Stimulated activated CD4-positive, alpha-beta T cell treated with anti-CD3 and anti-CD28 coated beads, Interleukin-4, amount 100 ng/mL, for 48 hours (primary cell): Measurements from ENCODE around the gene CTTNBP2.

Source experiments
- DNase-seq, 2 donors: peaks; one replicate each; pipeline ENCODE4 v3.0.0-alpha.2; 2020; ENCODE audit warnings: low read depth in 2 of 2

The CTTNBP2 gene

GRCh38 chr7:117690147-117690546 lies 183.1 kb downstream of the CTTNBP2 start:
- DNase-seq: no peak

GRCh38 chr7:117689406-117689805 lies 183.8 kb downstream of the CTTNBP2 start:
- DNase-seq: no peak

- DNase-seq: no peak
Measured at GRCh38 chr7:117688126-117688525, 185.1 kb downstream of the CTTNBP2 start.

- DNase-seq: no peak
Measured at GRCh38 chr7:117686311-117686935, 186.8 kb downstream of the CTTNBP2 start.

- DNase-seq: no peak
Measured at GRCh38 chr7:117685795-117686194, 187.4 kb downstream of the CTTNBP2 start.

GRCh38 chr7:117683430-117684175 lies 189.6 kb downstream of the CTTNBP2 start:
- no peak for DNase-seq

- DNase-seq: no peak
Measured at GRCh38 chr7:117682681-117683385, 190.4 kb downstream of the CTTNBP2 start.

GRCh38 chr7:117679120-117679519 lies 194.1 kb downstream of the CTTNBP2 start:
- DNase-seq: no peak

- no peak for DNase-seq
Measured at GRCh38 chr7:117675497-117676435, 197.5 kb downstream of the CTTNBP2 start.

- DNase-seq: no peak
Measured at GRCh38 chr7:117674617-117675016, 198.6 kb downstream of the CTTNBP2 start.

- DNase-seq: no peak
Measured at GRCh38 chr7:117673839-117674238, 199.4 kb downstream of the CTTNBP2 start.

GRCh38 chr7:117673367-117673766 lies 199.9 kb downstream of the CTTNBP2 start:
- DNase-seq: no peak

- no peak for DNase-seq
Measured at GRCh38 chr7:117672453-117672852, 200.8 kb downstream of the CTTNBP2 start.

GRCh38 chr7:117669818-117670217 lies 203.4 kb downstream of the CTTNBP2 start:
- DNase-seq: no peak

- DNase-seq: no peak
Measured at GRCh38 chr7:117667456-117667855, 205.8 kb downstream of the CTTNBP2 start.

- DNase-seq: no peak
Measured at GRCh38 chr7:117666689-117667088, 206.6 kb downstream of the CTTNBP2 start.

GRCh38 chr7:117666031-117666430 lies 207.2 kb downstream of the CTTNBP2 start:
- DNase-seq: no peak

GRCh38 chr7:117665368-117665767 lies 207.9 kb downstream of the CTTNBP2 start:
- no peak for DNase-seq

GRCh38 chr7:117664047-117664446 lies 209.2 kb downstream of the CTTNBP2 start:
- DNase-seq: no peak

- no peak for DNase-seq
Measured at GRCh38 chr7:117661328-117661727, 211.9 kb downstream of the CTTNBP2 start.
